OCI-LY7 (cell line): ENCODE results near the gene NAA16. TPM values are rescaled to one million over a fixed set of nuclear protein-coding genes. Genes with fewer than 3 reads are reported as not detected.

Experiments
- BruUV-seq: library from RNA; stranded (reverse); fragments of 400-500 nt; replicated peaks from 2 replicates; lab custom pipeline; 2021; lab: Mats Ljungman, UMichigan
- CTCF ChIA-PET: fragments of 300-600 bp; sonication (Branson Sonifier 250); formaldehyde crosslinking; loops from one replicate; lab custom pipeline; 2022; ENCODE audit warnings: antibody characterized with exemption; ENCODE audit not compliant: unreplicated experiment; lab: Charles Lee
- POLR2A ChIA-PET: fragments of 300-600 bp; sonication (Branson Sonifier 250); formaldehyde crosslinking; loops from one replicate; lab custom pipeline; 2022; ENCODE audit warnings: antibody characterized with exemption; lab: Charles Lee
- DNase-seq: peaks from one replicate; pipeline ENCODE4 v3.0.0-alpha.2; 2015; ENCODE audit warnings: low spot score
- H2AFZ ChIP-seq: fragments of 200-600 bp; sonication (generic), shearing (Covaris generic); 2 replicates; pipeline ENCODE4 v1.6.1; 2014; ENCODE audit warnings: mild to moderate bottlenecking, antibody characterized with exemption, low read length, moderate library complexity
- H3K27ac ChIP-seq: fragments of 200-600 bp; sonication (generic); 2 replicates; pipeline ENCODE4 v1.5.1; 2014; ENCODE audit warnings: mixed run types, low read depth, mild to moderate bottlenecking, moderate library complexity, low read length, inconsistent platforms; ENCODE audit not compliant: poor library complexity, severe bottlenecking
- H3K36me3 ChIP-seq: fragments of 200-600 bp; sonication (generic); 2 replicates; pipeline ENCODE4 v1.6.1; 2014; ENCODE audit warnings: mild to moderate bottlenecking, antibody characterized with exemption, low read length, moderate library complexity, mixed read lengths; ENCODE audit not compliant: insufficient read depth
- H3K4me1 ChIP-seq: fragments of 200-600 bp; sonication (generic); 2 replicates; pipeline ENCODE4 v1.5.1; 2014; ENCODE audit warnings: mild to moderate bottlenecking, low read length; ENCODE audit not compliant: insufficient read depth, poor library complexity, severe bottlenecking
- H3K4me2 ChIP-seq: fragments of 200-600 bp; sonication (generic); 2 replicates; pipeline ENCODE4 v1.6.1; 2014; ENCODE audit warnings: mild to moderate bottlenecking, low read length
- H3K4me3 ChIP-seq: fragments of 200-600 bp; sonication (generic); 2 replicates; pipeline ENCODE4 v1.5.1; 2014; ENCODE audit warnings: mild to moderate bottlenecking, low read depth, low read length; ENCODE audit not compliant: poor library complexity, severe bottlenecking
- H3K79me2 ChIP-seq: fragments of 200-600 bp; sonication (generic); 2 replicates; pipeline ENCODE4 v1.6.1; 2016; ENCODE audit warnings: low read depth, mild to moderate bottlenecking, low read length, moderate library complexity, mixed read lengths; ENCODE audit not compliant: insufficient read depth
- H3K9me2 ChIP-seq: fragments of 200-600 bp; sonication (generic); 2 replicates; pipeline ENCODE4 v1.6.1; 2016; ENCODE audit warnings: mild to moderate bottlenecking, low read length, mixed read lengths; ENCODE audit not compliant: insufficient read depth
- H3K9me3 ChIP-seq: fragments of 200-600 bp; sonication (generic); 2 replicates; pipeline ENCODE4 v1.6.1; 2014; ENCODE audit warnings: mild to moderate bottlenecking, mixed run types, low read length, mixed read lengths
- H4K20me1 ChIP-seq: fragments of 200-600 bp; sonication (generic); 2 replicates; pipeline ENCODE4 v1.6.1; 2014; ENCODE audit warnings: mild to moderate bottlenecking, antibody characterized with exemption, low read length, moderate library complexity, mixed read lengths; ENCODE audit not compliant: insufficient read depth
- EZH2phosphoT487 ChIP-seq: fragments of 200-600 bp; sonication (generic); IDR thresholded peaks from 2 replicates; pipeline ENCODE4 v1.6.1; 2018; ENCODE audit warnings: low read depth, borderline replicate concordance, mild to moderate bottlenecking, mixed run types, antibody characterized with exemption, low read length, moderate library complexity, mixed read lengths
- intact Hi-C: fragments of 100-400 bp; cut with micrococcal nuclease; formaldehyde crosslinking; loops from one replicate; pipeline ENCODE4 v1.10.0; 2022; ENCODE audit not compliant: unreplicated experiment
- total RNA-seq, 2 experiments: library from RNA; depleted of rRNA in 1 of 2; stranded (reverse); fragments of >200 nt in 1 of 2; shearing (Covaris generic) in 1 of 2; gene quantifications; 2 replicates each; pipeline ENCODE4 v1.2.3, GENCODE V29; 2014 to 2022
- TF ChIP-seq, protein P1 (sequence below): fragments of 200-600 bp; sonication (generic); conservative IDR thresholded peaks from 2 replicates; pipeline ENCODE4 v1.5.1; 2014; ENCODE audit warnings: mild to moderate bottlenecking, antibody characterized with exemption, low read length, moderate library complexity, mixed read lengths

The NAA16 gene
- total RNA-seq, 2 experiments from 2014 or later = 22.4 to 45.9 TPM

DNA sequence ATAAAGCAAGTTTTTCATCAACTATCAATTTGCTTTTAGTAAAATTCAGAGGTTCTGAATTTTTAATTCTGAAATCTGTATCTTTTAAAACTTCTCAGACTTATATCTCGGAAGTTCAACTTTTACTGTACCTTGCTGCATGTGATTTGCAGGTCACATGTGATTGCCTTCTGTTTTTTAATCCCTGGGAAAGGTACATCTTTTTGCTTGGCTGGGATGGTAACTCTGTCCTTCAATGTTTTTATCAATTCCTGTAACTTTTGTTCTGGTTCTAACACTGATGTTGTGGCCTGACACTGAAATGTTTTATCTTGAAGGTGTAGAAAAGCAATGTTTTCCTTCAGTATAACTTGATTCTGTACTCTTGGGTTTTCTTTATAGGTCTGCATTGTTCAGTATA, 16.2 kb upstream of the NAA16 start:
- no peaks in the 10 kb centered on the region for H3K79me2 ChIP-seq
- no peak overlapping the region for H3K4me3 ChIP-seq
- POLR2A ChIA-PET = interaction anchor here (0.6 kb wide), 2 partner anchors 98 to 141 kb away, joined by 3 to 4 read pairs; no protein-coding TSS in a partner anchor
- H3K27ac ChIP-seq = no peak overlapping the region
- no peaks in the 10 kb centered on the region for H3K36me3 ChIP-seq
- BruUV-seq = no TSS peak
- H2AFZ ChIP-seq = no peak overlapping the region
- CTCF ChIA-PET = no interaction called here
- TF ChIP-seq, protein P1, sequence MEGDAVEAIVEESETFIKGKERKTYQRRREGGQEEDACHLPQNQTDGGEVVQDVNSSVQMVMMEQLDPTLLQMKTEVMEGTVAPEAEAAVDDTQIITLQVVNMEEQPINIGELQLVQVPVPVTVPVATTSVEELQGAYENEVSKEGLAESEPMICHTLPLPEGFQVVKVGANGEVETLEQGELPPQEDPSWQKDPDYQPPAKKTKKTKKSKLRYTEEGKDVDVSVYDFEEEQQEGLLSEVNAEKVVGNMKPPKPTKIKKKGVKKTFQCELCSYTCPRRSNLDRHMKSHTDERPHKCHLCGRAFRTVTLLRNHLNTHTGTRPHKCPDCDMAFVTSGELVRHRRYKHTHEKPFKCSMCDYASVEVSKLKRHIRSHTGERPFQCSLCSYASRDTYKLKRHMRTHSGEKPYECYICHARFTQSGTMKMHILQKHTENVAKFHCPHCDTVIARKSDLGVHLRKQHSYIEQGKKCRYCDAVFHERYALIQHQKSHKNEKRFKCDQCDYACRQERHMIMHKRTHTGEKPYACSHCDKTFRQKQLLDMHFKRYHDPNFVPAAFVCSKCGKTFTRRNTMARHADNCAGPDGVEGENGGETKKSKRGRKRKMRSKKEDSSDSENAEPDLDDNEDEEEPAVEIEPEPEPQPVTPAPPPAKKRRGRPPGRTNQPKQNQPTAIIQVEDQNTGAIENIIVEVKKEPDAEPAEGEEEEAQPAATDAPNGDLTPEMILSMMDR = no peak
- TF ChIP-seq EZH2phosphoT487 = no peak
- H3K9me3 ChIP-seq = no peaks in the 10 kb centered on the region
- no peaks in the 10 kb centered on the region for H3K4me1 ChIP-seq
- H3K9me2 ChIP-seq = no peaks in the 10 kb centered on the region
- no peaks in the 10 kb centered on the region for H4K20me1 ChIP-seq
- no peak overlapping the region for H3K4me2 ChIP-seq
- intact Hi-C loops = no loop called here
- DNase-seq = no peak

DNA sequence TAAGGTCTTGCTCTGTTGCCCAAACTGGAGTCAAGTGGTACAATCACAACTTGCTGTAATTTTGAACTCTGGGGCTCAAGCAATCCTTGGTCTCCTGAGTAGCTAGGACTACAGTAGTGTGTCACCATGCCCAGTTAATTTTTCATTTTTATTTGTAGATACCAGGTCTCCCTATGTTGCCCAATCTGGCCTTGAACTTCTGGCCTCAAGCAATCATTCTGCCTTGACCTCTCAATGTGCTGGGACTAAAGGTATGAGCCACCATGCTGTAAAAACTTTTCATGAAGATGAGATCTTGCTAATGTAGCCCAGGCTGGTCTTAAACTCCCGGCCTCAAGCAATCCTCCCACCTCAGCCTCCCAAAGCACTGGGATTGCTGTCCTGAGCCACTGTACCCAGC, 15.1 kb upstream of the NAA16 start:
- Histone ChIP-seq H3K79me2 (no peaks in the 10 kb centered on the region), H3K36me3 (no peaks in the 10 kb centered on the region), H3K9me3 (no peaks in the 10 kb centered on the region), H4K20me1 (no peaks in the 10 kb centered on the region), H3K9me2 (no peaks in the 10 kb centered on the region), H3K4me1 (no peaks in the 10 kb centered on the region), H3K4me2 (no peak overlapping the region), H3K27ac (no peak overlapping the region), H3K4me3 (no peak overlapping the region), H2AFZ (no peak overlapping the region)
- BruUV-seq = no TSS peak
- DNase-seq = no peak
- TF ChIP-seq, protein P1 = no peak
- TF ChIP-seq EZH2phosphoT487 = no peak
- ChIA-PET POLR2A (interaction anchor here (0.7 kb wide), 1 partner anchor 8 kb away, joined by 5 read pairs; no protein-coding TSS in a partner anchor), CTCF (no interaction called here)
- intact Hi-C loops = no loop called here

DNA sequence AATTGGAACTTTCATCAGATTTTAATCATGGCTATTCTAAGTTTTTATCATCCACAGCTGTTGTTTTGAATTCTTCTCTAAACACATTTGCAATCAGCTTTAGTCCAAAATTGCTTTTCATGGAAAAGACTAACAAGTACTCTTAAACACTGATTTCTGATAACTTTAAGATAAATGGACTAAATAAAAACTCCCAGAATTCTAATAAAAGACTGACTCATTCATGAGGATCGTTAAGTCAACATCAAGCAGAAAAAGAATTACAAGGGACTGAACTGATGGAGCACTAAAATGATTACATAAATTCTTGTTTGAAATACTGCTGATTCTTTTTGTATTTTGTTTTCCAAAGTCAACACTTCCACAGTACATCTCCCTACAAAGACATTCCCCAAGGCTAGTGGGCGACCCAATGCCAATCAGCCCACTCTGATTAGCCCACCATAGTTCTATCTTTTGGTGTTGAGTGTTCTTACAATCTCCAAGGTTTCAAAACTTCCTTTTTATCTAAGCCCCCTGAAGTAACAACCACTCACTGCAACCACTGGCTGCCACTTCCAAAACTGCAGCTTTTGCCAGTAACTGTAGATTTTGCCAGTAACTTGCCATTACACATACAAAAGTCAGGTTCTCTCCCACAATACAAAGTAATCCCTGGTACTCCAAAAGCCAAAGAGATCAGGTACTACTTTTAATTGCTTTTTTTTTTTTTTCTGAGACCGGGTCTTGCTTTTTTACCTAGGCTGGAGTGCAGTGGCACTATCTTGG, 14.0 kb upstream of the NAA16 start:
- Histone ChIP-seq H3K36me3 (no peaks in the 10 kb centered on the region), H3K79me2 (no peaks in the 10 kb centered on the region), H3K4me3 (no peak overlapping the region), H2AFZ (no peak overlapping the region), H3K9me3 (no peaks in the 10 kb centered on the region), H3K27ac (no peak overlapping the region), H3K4me2 (no peak overlapping the region), H3K9me2 (no peaks in the 10 kb centered on the region), H4K20me1 (no peaks in the 10 kb centered on the region), H3K4me1 (no peaks in the 10 kb centered on the region)
- POLR2A ChIA-PET = no interaction called here
- no peak for TF ChIP-seq EZH2phosphoT487
- TF ChIP-seq, protein P1 = no peak
- intact Hi-C loops = no loop called here
- BruUV-seq = no TSS peak
- CTCF ChIA-PET = no interaction called here
- no peak for DNase-seq
